ENCODE results near the gene TOP2A. TPM values are rescaled to one million over a fixed set of nuclear protein-coding genes. Genes with fewer than 3 reads are reported as not detected.

TOP2A gene
- total RNA-seq, 1 experiment from 2014 or later, result 141 TPM

Other genes starting within 250 kb of the TOP2A start
- 9.7 TPM for gene RAPGEFL1, start 240.4 kb downstream of the TOP2A start, total RNA-seq (2021; ENCODE audit: unreplicated experiment)
- gene WIPF2, start 198.6 kb downstream of the TOP2A start, total RNA-seq (2021; ENCODE audit: unreplicated experiment), result 30.4 TPM
- gene CDC6, start 130.0 kb downstream of the TOP2A start, total RNA-seq (2021; ENCODE audit: unreplicated experiment), result 117 TPM
- gene RARA, start 108.7 kb downstream of the TOP2A start, total RNA-seq (2021; ENCODE audit: unreplicated experiment), result 35.1 TPM
- not detected for gene GJD3, start 53.2 kb downstream of the TOP2A start, total RNA-seq (2021; ENCODE audit: unreplicated experiment)
- gene IGFBP4, start 25.6 kb upstream of the TOP2A start, total RNA-seq (2021; ENCODE audit: unreplicated experiment), result 2.0 TPM
- gene TNS4, start 83.7 kb upstream of the TOP2A start, total RNA-seq (2021; ENCODE audit: unreplicated experiment), result 36.6 TPM
- 0.69 TPM for gene CCR7, start 147.6 kb upstream of the TOP2A start, total RNA-seq (2021; ENCODE audit: unreplicated experiment)
- gene SMARCE1, start 229.9 kb upstream of the TOP2A start, total RNA-seq (2021; ENCODE audit: unreplicated experiment), result 136 TPM
- gene KRT222, start 247.3 kb upstream of the TOP2A start, total RNA-seq (2021; ENCODE audit: unreplicated experiment), result 5.0 TPM